Tongue (tissue), 2 donors: Measurements from ENCODE around the gene SLC25A4. TPM values are rescaled to one million over a fixed set of nuclear protein-coding genes. Genes with fewer than 3 reads are reported as not detected.
"Not testable (repeated sequence)": the region's sequence is repeated elsewhere in the genome, so short reads cannot be mapped to it uniquely, and the experiment has no call there.

ENCODE experiments used
- DNase-seq: peaks from one replicate; pipeline ENCODE4 v3.0.0-alpha.2; 2015
- total RNA-seq: library from RNA; depleted of rRNA; stranded (reverse); fragments of >200 nt; gene quantifications from one replicate; pipeline ENCODE4 v1.2.3, GENCODE V29; 2014

Gene SLC25A4
- total RNA-seq, 1 donor from 2014 or later = 164 TPM

GRCh38 chr4:185183622-185184281 lies 40.7 kb downstream of the SLC25A4 start:
- peak; percentile 96 for DNase-seq

- no peak for DNase-seq
Observed at GRCh38 chr4:185186769-185187168, 43.7 kb downstream of the SLC25A4 start.

GRCh38 chr4:185189606-185190305 lies 46.7 kb downstream of the SLC25A4 start:
- no peak for DNase-seq

GRCh38 chr4:185190306-185190856 lies 47.3 kb downstream of the SLC25A4 start:
- no peak for DNase-seq

- no peak for DNase-seq
Observed at GRCh38 chr4:185192059-185192458, 49.0 kb downstream of the SLC25A4 start.

- no peak for DNase-seq
Observed at GRCh38 chr4:185194924-185195888, 52.1 kb downstream of the SLC25A4 start.

- no peak for DNase-seq
Observed at GRCh38 chr4:185196437-185196836, 53.4 kb downstream of the SLC25A4 start.

GRCh38 chr4:185198189-185198588 lies 55.1 kb downstream of the SLC25A4 start:
- not testable (repeated sequence) for DNase-seq

Other genes starting within 250 kb of the SLC25A4 start
- not detected for gene HELT, start 124.8 kb upstream of the SLC25A4 start, total RNA-seq
- 33.7 TPM for gene CFAP97, start 60.7 kb downstream of the SLC25A4 start, total RNA-seq
- gene SNX25, start 66.3 kb downstream of the SLC25A4 start, total RNA-seq = 26.4 TPM